ENCODE results near the gene MANF. TPM values are rescaled to one million over a fixed set of nuclear protein-coding genes. Genes with fewer than 3 reads are reported as not detected.

Gene MANF
- total and polyA plus RNA-seq, 2 experiments from 2014 or later = 48.7 to 92.7 TPM

DNA sequence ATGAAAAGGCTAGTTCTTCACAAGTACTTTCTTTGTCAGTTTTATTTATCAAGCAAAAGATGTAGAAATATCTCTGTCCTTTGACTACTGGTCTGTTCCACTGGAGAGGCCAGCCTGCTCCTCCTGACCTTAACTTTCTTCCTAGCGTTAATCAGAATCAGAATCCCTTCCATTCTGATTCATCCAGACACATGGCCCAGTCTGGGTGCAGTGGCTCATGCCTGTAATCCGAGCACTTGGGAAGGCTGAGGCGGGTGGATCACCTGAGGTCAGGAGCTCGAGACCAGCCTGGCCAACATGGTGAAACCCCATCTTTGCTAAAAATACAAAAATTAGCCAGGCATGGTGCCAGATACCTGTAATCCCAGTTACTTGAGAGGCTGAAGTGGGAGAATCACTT lies 32.0 kb upstream of the MANF start:
- Mint-ChIP-seq H3K4me1 (no peaks in the 10 kb centered on the region), H3K27ac (no peak overlapping the region), H3K27me3 (ENCODE audit: insufficient read depth, low read depth, poor library complexity) (no peaks in the 10 kb centered on the region), H3K36me3 (ENCODE audit: low read depth) (no peaks in the 10 kb centered on the region), H3K9me3 (no peaks in the 10 kb centered on the region), H3K4me3 (no peak overlapping the region)
- H2AFZ ChIP-seq = no peak overlapping the region
- no peak overlapping the region for H3K4me3 ChIP-seq
- no peaks in the 10 kb centered on the region for H3K36me3 ChIP-seq (ENCODE audit: insufficient read depth)
- H4K20me1 ChIP-seq (replicated peaks; ENCODE audit: insufficient read depth) = no peaks in the 10 kb centered on the region
- no peaks in the 10 kb centered on the region for H3K27me3 ChIP-seq (ENCODE audit: insufficient read depth)
- TF ChIP-seq CTCF (conservative IDR thresholded peaks at IDR 0.05; ENCODE audit: low read depth in 2 of 2) (no peak), EZH2 (IDR thresholded peaks at IDR 0.05; ENCODE audit: low read depth, unreplicated experiment) (no peak), ZNF114 (CRISPR knock-in tag; IDR thresholded peaks at IDR 0.05) (no peak), JUNB (IDR thresholded peaks at IDR 0.05; ENCODE audit: unreplicated experiment) (no peak)
- TF ChIP-seq, protein P1, sequence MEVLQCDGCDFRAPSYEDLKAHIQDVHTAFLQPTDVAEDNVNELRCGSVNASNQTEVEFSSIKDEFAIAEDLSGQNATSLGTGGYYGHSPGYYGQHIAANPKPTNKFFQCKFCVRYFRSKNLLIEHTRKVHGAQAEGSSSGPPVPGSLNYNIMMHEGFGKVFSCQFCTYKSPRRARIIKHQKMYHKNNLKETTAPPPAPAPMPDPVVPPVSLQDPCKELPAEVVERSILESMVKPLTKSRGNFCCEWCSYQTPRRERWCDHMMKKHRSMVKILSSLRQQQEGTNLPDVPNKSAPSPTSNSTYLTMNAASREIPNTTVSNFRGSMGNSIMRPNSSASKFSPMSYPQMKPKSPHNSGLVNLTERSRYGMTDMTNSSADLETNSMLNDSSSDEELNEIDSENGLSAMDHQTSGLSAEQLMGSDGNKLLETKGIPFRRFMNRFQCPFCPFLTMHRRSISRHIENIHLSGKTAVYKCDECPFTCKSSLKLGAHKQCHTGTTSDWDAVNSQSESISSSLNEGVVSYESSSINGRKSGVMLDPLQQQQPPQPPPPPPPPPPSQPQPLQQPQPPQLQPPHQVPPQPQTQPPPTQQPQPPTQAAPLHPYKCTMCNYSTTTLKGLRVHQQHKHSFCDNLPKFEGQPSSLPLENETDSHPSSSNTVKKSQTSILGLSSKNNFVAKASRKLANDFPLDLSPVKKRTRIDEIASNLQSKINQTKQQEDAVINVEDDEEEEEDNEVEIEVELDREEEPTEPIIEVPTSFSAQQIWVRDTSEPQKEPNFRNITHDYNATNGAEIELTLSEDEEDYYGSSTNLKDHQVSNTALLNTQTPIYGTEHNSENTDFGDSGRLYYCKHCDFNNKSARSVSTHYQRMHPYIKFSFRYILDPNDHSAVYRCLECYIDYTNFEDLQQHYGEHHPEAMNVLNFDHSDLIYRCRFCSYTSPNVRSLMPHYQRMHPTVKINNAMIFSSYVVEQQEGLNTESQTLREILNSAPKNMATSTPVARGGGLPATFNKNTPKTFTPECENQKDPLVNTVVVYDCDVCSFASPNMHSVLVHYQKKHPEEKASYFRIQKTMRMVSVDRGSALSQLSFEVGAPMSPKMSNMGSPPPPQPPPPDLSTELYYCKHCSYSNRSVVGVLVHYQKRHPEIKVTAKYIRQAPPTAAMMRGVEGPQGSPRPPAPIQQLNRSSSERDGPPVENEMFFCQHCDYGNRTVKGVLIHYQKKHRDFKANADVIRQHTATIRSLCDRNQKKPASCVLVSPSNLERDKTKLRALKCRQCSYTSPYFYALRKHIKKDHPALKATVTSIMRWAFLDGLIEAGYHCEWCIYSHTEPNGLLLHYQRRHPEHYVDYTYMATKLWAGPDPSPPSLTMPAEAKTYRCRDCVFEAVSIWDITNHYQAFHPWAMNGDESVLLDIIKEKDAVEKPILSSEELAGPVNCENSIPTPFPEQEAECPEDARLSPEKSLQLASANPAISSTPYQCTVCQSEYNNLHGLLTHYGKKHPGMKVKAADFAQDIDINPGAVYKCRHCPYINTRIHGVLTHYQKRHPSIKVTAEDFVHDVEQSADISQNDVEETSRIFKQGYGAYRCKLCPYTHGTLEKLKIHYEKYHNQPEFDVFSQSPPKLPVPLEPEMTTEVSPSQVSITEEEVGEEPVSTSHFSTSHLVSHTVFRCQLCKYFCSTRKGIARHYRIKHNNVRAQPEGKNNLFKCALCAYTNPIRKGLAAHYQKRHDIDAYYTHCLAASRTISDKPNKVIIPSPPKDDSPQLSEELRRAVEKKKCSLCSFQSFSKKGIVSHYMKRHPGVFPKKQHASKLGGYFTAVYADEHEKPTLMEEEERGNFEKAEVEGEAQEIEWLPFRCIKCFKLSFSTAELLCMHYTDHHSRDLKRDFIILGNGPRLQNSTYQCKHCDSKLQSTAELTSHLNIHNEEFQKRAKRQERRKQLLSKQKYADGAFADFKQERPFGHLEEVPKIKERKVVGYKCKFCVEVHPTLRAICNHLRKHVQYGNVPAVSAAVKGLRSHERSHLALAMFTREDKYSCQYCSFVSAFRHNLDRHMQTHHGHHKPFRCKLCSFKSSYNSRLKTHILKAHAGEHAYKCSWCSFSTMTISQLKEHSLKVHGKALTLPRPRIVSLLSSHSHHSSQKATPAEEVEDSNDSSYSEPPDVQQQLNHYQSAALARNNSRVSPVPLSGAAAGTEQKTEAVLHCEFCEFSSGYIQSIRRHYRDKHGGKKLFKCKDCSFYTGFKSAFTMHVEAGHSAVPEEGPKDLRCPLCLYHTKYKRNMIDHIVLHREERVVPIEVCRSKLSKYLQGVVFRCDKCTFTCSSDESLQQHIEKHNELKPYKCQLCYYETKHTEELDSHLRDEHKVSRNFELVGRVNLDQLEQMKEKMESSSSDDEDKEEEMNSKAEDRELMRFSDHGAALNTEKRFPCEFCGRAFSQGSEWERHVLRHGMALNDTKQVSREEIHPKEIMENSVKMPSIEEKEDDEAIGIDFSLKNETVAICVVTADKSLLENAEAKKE (CRISPR knock-in tag; IDR thresholded peaks at IDR 0.05) = no peak
- TF ChIP-seq, protein P2, sequence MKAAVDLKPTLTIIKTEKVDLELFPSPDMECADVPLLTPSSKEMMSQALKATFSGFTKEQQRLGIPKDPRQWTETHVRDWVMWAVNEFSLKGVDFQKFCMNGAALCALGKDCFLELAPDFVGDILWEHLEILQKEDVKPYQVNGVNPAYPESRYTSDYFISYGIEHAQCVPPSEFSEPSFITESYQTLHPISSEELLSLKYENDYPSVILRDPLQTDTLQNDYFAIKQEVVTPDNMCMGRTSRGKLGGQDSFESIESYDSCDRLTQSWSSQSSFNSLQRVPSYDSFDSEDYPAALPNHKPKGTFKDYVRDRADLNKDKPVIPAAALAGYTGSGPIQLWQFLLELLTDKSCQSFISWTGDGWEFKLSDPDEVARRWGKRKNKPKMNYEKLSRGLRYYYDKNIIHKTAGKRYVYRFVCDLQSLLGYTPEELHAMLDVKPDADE (IDR thresholded peaks at IDR 0.05) = no peak
- no peaks in the 10 kb centered on the region for H3K4me1 ChIP-seq (ENCODE audit: insufficient read depth)
- H3K27ac ChIP-seq (ENCODE audit: low read depth) = no peak overlapping the region
- no peaks in the 10 kb centered on the region for H3K79me2 ChIP-seq (replicated peaks; ENCODE audit: insufficient read depth)
- H3K9me2 ChIP-seq (ENCODE audit: insufficient read depth) = no peaks in the 10 kb centered on the region
- no peaks in the 10 kb centered on the region for H3F3A ChIP-seq (replicated peaks; ENCODE audit: low read depth)
- no peak for ATAC-seq
- no peak overlapping the region for H3K4me2 ChIP-seq
- no peak for DNase-seq (ENCODE audit: low spot score)

Data from GM23338 (cell line).